ENCODE results near the gene PCDH18. TPM values are rescaled to one million over a fixed set of nuclear protein-coding genes. Genes with fewer than 3 reads are reported as not detected.
"Not testable (repeated sequence)": the region's sequence is repeated elsewhere in the genome, so short reads cannot be mapped to it uniquely, and the experiment has no call there.

The PCDH18 gene
- total RNA-seq, 4 donors from 2014 or later: 10.6 to 27.1 (median 20.8) TPM

- Histone ChIP-seq H3K36me3 (no peaks in the 10 kb centered on the region), H3K4me1 (peaks cover 0 to 5% (median 0%) of the 10 kb centered on the region in 4 donors), H3K4me3 (no peak overlapping the region), H3K27me3 (no peaks in the 10 kb centered on the region), H3K27ac (peak overlapping the region; percentile 50 to 69 (median 64)), H3K9me3 (no peaks in the 10 kb centered on the region)
- 51 to 52% methylated on average over 2 of the region's 2 CpGs for WGBS, 2 donors (ENCODE audit: low coverage in 1 of 2)
- intact Hi-C loops (cut with DNase I; ENCODE audit: low total_unique reads) (no loop called here), in situ Hi-C loops (cut with MboI; ENCODE audit: low pct_ligation_motif_present in 1 of 4, low pct_unique_long_range_greater_than_20kb in 1 of 4, low sequenced_read_pairs in 3 of 4) (no loop called here)
- no peak for DNase-seq
- TF ChIP-seq POLR2AphosphoS5 (IDR thresholded peaks at IDR 0.05) (peak in 1 of 3 donors; percentile 42), POLR2A (IDR thresholded peaks at IDR 0.05) (no peak), EP300 (IDR thresholded peaks at IDR 0.05; ENCODE audit: low read depth) (no peak)
- TF ChIP-seq, protein P1, sequence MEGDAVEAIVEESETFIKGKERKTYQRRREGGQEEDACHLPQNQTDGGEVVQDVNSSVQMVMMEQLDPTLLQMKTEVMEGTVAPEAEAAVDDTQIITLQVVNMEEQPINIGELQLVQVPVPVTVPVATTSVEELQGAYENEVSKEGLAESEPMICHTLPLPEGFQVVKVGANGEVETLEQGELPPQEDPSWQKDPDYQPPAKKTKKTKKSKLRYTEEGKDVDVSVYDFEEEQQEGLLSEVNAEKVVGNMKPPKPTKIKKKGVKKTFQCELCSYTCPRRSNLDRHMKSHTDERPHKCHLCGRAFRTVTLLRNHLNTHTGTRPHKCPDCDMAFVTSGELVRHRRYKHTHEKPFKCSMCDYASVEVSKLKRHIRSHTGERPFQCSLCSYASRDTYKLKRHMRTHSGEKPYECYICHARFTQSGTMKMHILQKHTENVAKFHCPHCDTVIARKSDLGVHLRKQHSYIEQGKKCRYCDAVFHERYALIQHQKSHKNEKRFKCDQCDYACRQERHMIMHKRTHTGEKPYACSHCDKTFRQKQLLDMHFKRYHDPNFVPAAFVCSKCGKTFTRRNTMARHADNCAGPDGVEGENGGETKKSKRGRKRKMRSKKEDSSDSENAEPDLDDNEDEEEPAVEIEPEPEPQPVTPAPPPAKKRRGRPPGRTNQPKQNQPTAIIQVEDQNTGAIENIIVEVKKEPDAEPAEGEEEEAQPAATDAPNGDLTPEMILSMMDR (IDR thresholded peaks at IDR 0.05): no peak
Observed at GRCh38 chr4:137510557-137511265, 21.6 kb downstream of the PCDH18 start.

DNA sequence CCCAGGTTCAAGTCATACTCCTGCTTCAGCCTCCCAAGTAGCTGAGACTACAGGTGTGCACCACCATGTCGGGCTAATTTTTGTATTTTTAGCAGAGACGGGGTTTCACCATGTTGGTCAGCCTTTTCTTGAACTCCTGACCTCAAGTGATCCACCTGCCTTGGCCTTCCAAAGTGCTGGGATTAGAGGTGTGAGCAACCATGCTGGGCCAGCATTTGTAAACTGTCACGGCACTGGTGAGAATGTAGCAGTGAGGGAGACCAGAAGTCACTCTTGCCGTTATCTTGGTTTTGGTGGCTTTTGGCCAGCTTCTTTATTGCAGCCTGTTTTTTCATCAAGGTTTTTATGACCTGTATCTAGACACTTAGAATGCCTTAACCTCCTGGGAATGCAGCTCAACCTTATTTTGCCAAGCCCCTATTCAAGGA lies 22.4 kb downstream of the PCDH18 start:
- Histone ChIP-seq H3K36me3 (no peaks in the 10 kb centered on the region), H3K27me3 (no peaks in the 10 kb centered on the region), H3K4me1 (peaks cover 0 to 5% (median 0%) of the 10 kb centered on the region in 4 donors), H3K4me3 (no peak overlapping the region), H3K9me3 (no peaks in the 10 kb centered on the region), H3K27ac (peak overlapping the region in 2 of 4 donors; percentile 31 to 60)
- TF ChIP-seq POLR2A (IDR thresholded peaks at IDR 0.05) (no peak), EP300 (IDR thresholded peaks at IDR 0.05; ENCODE audit: low read depth) (no peak)
- intact Hi-C loops (cut with DNase I; ENCODE audit: low total_unique reads) (no loop called here), in situ Hi-C loops (cut with MboI; ENCODE audit: low pct_ligation_motif_present in 1 of 4, low pct_unique_long_range_greater_than_20kb in 1 of 4, low sequenced_read_pairs in 3 of 4) (no loop called here)
- WGBS, 2 donors (ENCODE audit: low coverage in 1 of 2): 0 to 58% methylated on average over 2 to 4 of the region's 4 CpGs
- no peak for DNase-seq

- Histone ChIP-seq H3K36me3 (no peaks in the 10 kb centered on the region), H3K4me3 (no peak overlapping the region), H3K9me3 (no peaks in the 10 kb centered on the region), H3K27ac (no peak overlapping the region), H3K27me3 (no peaks in the 10 kb centered on the region), H3K4me1 (no peaks in the 10 kb centered on the region)
- 64 to 77% methylated on average over 6 of the region's 6 CpGs for WGBS, 2 donors (ENCODE audit: low coverage in 1 of 2)
- intact Hi-C loops (cut with DNase I; ENCODE audit: low total_unique reads) (no loop called here), in situ Hi-C loops (cut with MboI; ENCODE audit: low pct_ligation_motif_present in 1 of 4, low pct_unique_long_range_greater_than_20kb in 1 of 4, low sequenced_read_pairs in 3 of 4) (no loop called here)
- TF ChIP-seq POLR2AphosphoS5 (IDR thresholded peaks at IDR 0.05) (no peak), EP300 (IDR thresholded peaks at IDR 0.05; ENCODE audit: low read depth) (no peak), POLR2A (IDR thresholded peaks at IDR 0.05) (no peak)
- TF ChIP-seq, protein P1 (IDR thresholded peaks at IDR 0.05): no peak
- DNase-seq: no peak
Observed at GRCh38 chr4:137502339-137503129, 29.8 kb downstream of the PCDH18 start.

- intact Hi-C loops (cut with DNase I; ENCODE audit: low total_unique reads); H3K4me1 ChIP-seq; H3K9me3 ChIP-seq; H3K36me3 ChIP-seq; H3K4me3 ChIP-seq; H3K27ac ChIP-seq; in situ Hi-C loops (cut with MboI; ENCODE audit: low pct_ligation_motif_present in 1 of 4, low pct_unique_long_range_greater_than_20kb in 1 of 4, low sequenced_read_pairs in 3 of 4); DNase-seq; H3K27me3 ChIP-seq: not testable (repeated sequence)
- 91% methylated on average over 16 of the region's 29 CpGs; no CpG with 5 or more reads in 1 of the 2 donors for WGBS, 2 donors (ENCODE audit: low coverage in 1 of 2)
Observed at GRCh38 chr4:137496267-137496666, 36.0 kb downstream of the PCDH18 start.

GRCh38 chr4:137495578-137495977 lies 36.7 kb downstream of the PCDH18 start:
- intact Hi-C loops (cut with DNase I; ENCODE audit: low total_unique reads): no loop called here
- Histone ChIP-seq H3K4me3 (no peak overlapping the region), H3K9me3 (no peaks in the 10 kb centered on the region), H3K4me1 (no peaks in the 10 kb centered on the region), H3K27me3 (no peaks in the 10 kb centered on the region), H3K36me3 (no peaks in the 10 kb centered on the region), H3K27ac (no peak overlapping the region)
- TF ChIP-seq POLR2A (IDR thresholded peaks at IDR 0.05) (no peak), EP300 (IDR thresholded peaks at IDR 0.05; ENCODE audit: low read depth) (no peak), POLR2AphosphoS5 (IDR thresholded peaks at IDR 0.05) (no peak)
- TF ChIP-seq, protein P1 (IDR thresholded peaks at IDR 0.05): no peak
- DNase-seq: no peak
- in situ Hi-C loops (cut with MboI; ENCODE audit: low pct_ligation_motif_present in 1 of 4, low pct_unique_long_range_greater_than_20kb in 1 of 4, low sequenced_read_pairs in 3 of 4): no loop called here
- 80 to 90% methylated on average over 2 of the region's 2 CpGs for WGBS, 2 donors (ENCODE audit: low coverage in 1 of 2)

DNA sequence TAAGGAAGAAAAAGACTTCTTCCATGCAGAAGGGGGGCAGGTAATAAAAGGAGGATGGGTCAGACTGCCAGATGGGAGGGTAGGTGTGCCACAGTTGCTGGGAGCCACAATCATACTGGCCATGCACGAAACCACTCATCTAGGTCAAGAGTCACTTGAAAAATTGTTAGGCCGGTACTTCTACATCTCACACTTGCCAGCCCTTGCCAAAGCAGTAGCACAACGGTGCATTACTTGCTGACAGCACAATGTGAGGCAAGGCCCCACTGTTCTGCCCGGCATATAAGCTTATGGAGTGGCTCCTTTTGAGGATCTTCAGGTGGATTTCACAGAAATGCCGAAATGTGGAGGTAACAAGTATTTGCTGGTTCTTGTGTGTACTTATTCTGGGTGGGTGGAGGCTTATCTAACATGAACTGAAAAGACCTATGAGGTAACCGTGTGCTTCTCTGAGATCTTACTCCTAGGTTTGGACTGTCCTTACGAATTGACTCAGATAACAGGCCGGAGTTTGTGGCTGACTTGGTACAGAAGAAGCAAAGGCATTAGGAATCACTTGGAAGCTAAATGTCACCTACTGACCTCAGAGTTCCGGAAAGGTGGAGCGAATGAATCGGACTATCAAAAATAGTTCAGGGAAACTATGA lies 48.9 kb downstream of the PCDH18 start:
- DNase-seq; H3K27me3 ChIP-seq; H3K4me1 ChIP-seq; H3K4me3 ChIP-seq; in situ Hi-C loops (cut with MboI; ENCODE audit: low pct_ligation_motif_present in 1 of 4, low pct_unique_long_range_greater_than_20kb in 1 of 4, low sequenced_read_pairs in 3 of 4); intact Hi-C loops (cut with DNase I; ENCODE audit: low total_unique reads); H3K36me3 ChIP-seq; H3K9me3 ChIP-seq; H3K27ac ChIP-seq: not testable (repeated sequence)
- 79 to 86% methylated on average over 8 to 11 of the region's 11 CpGs for WGBS, 2 donors (ENCODE audit: low coverage in 1 of 2)

DNA sequence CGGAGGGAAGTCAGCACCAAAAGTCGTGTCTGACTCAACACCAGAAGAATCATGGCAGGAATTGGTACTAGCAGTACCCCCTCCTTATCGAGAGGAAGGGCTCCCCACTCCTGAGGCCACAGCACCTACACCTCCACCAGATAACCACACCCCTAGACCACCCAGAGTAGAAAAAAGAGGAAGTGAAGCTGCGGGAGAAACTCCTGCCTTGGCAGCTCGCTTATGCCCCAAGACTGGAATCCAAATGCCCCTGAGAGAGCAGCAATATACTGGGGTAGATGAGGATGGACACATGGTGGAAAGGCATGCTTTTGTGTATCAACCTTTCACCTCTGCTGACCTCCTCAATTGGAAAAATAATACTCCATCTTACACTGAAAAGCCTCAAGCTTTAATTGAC lies 52.6 kb downstream of the PCDH18 start:
- H3K27ac ChIP-seq; H3K36me3 ChIP-seq; H3K9me3 ChIP-seq; intact Hi-C loops (cut with DNase I; ENCODE audit: low total_unique reads); DNase-seq; in situ Hi-C loops (cut with MboI; ENCODE audit: low pct_ligation_motif_present in 1 of 4, low pct_unique_long_range_greater_than_20kb in 1 of 4, low sequenced_read_pairs in 3 of 4); H3K27me3 ChIP-seq; H3K4me3 ChIP-seq; H3K4me1 ChIP-seq: not testable (repeated sequence)
- 89 to 94% methylated on average over 2 to 5 of the region's 5 CpGs for WGBS, 2 donors (ENCODE audit: low coverage in 1 of 2)

Measured in transverse colon (tissue), 4 donors.